Esophagus squamous epithelium (tissue), 4 donors: ENCODE measurements around the gene VKORC1.

Experiments used
- POLR2A ChIP-seq, 4 donors: fragments of 450-650 bp; IDR thresholded peaks; one replicate each; pipeline ENCODE4 v1.6.1; 2017; ENCODE audit warnings: antibody characterized with exemption in 4 of 4, mild to moderate bottlenecking in 4 of 4, moderate library complexity in 3 of 4
- TF ChIP-seq, protein P1 (sequence below), 6 experiments: fragments of 450-650 bp in 4 of 6; fragments of 200-600 bp in 2 of 6; sonication (generic) in 2 of 6; IDR thresholded peaks; one replicate each; pipeline ENCODE4 v1.5.1; 2016 to 2019; ENCODE audit warnings: antibody characterized with exemption in 6 of 6, mild to moderate bottlenecking in 4 of 6, moderate library complexity in 4 of 6

DNA sequence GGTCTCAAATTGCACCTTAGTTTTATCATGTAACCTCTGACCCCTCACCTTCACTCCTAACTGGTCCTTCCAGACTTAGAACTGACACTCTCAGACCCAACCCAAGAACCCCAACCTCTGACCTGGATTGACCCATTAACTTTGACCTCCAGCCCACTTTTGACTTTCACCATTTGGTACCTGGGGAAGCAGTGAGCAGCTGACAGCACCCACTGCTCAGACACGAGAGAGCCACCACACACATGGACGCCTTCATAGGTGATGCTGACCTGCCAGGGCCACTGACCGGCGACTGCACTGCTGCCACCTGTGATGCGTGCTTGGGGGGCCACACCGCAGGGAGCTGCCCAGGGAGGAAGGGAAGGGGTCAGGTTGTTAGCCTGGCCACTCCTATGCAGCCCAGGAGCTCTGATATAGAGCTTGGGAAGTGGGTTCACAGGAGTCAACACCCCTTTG lies 38.5 kb upstream of the VKORC1 start:
- TF ChIP-seq, protein P1, sequence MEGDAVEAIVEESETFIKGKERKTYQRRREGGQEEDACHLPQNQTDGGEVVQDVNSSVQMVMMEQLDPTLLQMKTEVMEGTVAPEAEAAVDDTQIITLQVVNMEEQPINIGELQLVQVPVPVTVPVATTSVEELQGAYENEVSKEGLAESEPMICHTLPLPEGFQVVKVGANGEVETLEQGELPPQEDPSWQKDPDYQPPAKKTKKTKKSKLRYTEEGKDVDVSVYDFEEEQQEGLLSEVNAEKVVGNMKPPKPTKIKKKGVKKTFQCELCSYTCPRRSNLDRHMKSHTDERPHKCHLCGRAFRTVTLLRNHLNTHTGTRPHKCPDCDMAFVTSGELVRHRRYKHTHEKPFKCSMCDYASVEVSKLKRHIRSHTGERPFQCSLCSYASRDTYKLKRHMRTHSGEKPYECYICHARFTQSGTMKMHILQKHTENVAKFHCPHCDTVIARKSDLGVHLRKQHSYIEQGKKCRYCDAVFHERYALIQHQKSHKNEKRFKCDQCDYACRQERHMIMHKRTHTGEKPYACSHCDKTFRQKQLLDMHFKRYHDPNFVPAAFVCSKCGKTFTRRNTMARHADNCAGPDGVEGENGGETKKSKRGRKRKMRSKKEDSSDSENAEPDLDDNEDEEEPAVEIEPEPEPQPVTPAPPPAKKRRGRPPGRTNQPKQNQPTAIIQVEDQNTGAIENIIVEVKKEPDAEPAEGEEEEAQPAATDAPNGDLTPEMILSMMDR (IDR thresholded peaks at IDR 0.05), result no peak
- TF ChIP-seq POLR2A (IDR thresholded peaks at IDR 0.05), result no peak
